Endothelial cell (in vitro differentiated cells): ENCODE data around the gene RCE1. TPM values are rescaled to one million over a fixed set of nuclear protein-coding genes. Genes with fewer than 3 reads are reported as not detected.

ENCODE experiments used
- DNase-seq: peaks from one replicate; pipeline ENCODE4 v3.0.0; 2021; ENCODE audit warnings: low spot score
- H3K27ac Mint-ChIP-seq: one replicate; pipeline ENCODE4 v1.8.0; 2021; ENCODE audit warnings: mixed read lengths, inconsistent platforms; ENCODE audit not compliant: unreplicated experiment
- H3K27me3 Mint-ChIP-seq: one replicate; pipeline ENCODE4 v1.8.0; 2021; ENCODE audit warnings: mild to moderate bottlenecking, moderate library complexity, mixed read lengths, inconsistent platforms; ENCODE audit not compliant: unreplicated experiment
- H3K36me3 Mint-ChIP-seq: one replicate; pipeline ENCODE4 v1.8.0; 2021; ENCODE audit warnings: mild to moderate bottlenecking, low read depth, mixed read lengths, inconsistent platforms; ENCODE audit not compliant: unreplicated experiment
- H3K4me1 Mint-ChIP-seq: one replicate; pipeline ENCODE4 v1.8.0; 2021; ENCODE audit warnings: mild to moderate bottlenecking, mixed read lengths, inconsistent platforms; ENCODE audit not compliant: unreplicated experiment
- H3K4me3 Mint-ChIP-seq: one replicate; pipeline ENCODE4 v1.8.0; 2021; ENCODE audit warnings: mild to moderate bottlenecking, mixed read lengths, inconsistent platforms; ENCODE audit not compliant: unreplicated experiment
- H3K9me3 Mint-ChIP-seq: one replicate; pipeline ENCODE4 v1.8.0; 2021; ENCODE audit warnings: mixed read lengths, inconsistent platforms; ENCODE audit not compliant: unreplicated experiment
- CTCF ChIP-seq: fragments of 200-600 bp; sonication (generic); IDR thresholded peaks from one replicate; pipeline ENCODE4 v1.5.0; 2021; ENCODE audit warnings: antibody characterized with exemption; ENCODE audit not compliant: unreplicated experiment
- total RNA-seq: library from RNA; stranded (reverse); fragmentation: NEBNext Ultra II Directional; extraction: Animal tissue kit (Norgen Biotek cat#: 25700); gene quantifications from one replicate; pipeline ENCODE4 v1.2.1, GENCODE V29; 2021; ENCODE audit not compliant: unreplicated experiment

The RCE1 gene
- total RNA-seq, 1 donor from 2014 or later = 25.2 TPM

- peaks cover 7% of the 10 kb centered on the region for H3K4me1 Mint-ChIP-seq
- no peak for TF ChIP-seq CTCF
Observed at GRCh38 chr11:66855574-66856495, 12.6 kb downstream of the RCE1 start.

GRCh38 chr11:66856496-66857233 is 13.4 kb downstream of the RCE1 start, which contains the start of gene LRFN4:
LRFN4 (plus strand) TSS chr11:66857064; CDS start chr11:66857745, 681 bp downstream.
- peak; percentile 53 for DNase-seq
- Mint-ChIP-seq H3K4me3 (peak within 1 kb of the TSS; percentile 93), H3K36me3 (peaks cover 10% of the 10 kb centered on the region), H3K27ac (no peak within 1 kb of the TSS), H3K9me3 (no peaks in the 10 kb centered on the region), H3K4me1 (peaks cover 7% of the 10 kb centered on the region), H3K27me3 (peaks cover 22% of the 10 kb centered on the region)
- TF ChIP-seq CTCF = no peak

More at GRCh38 chr11:66855574-66856495, 12.6 kb downstream of the RCE1 start:
- H3K4me3 Mint-ChIP-seq = peak overlapping the region; percentile 86
- peak overlapping the region; percentile 54 for H3K27ac Mint-ChIP-seq
- H3K27me3 Mint-ChIP-seq = peaks cover 24% of the 10 kb centered on the region
- DNase-seq = peak; percentile 88
- H3K36me3 Mint-ChIP-seq = peaks cover 10% of the 10 kb centered on the region
- no peaks in the 10 kb centered on the region for H3K9me3 Mint-ChIP-seq

GRCh38 chr11:66857234-66857926 is 14.1 kb downstream of the RCE1 start:
- Mint-ChIP-seq H3K4me1 (peaks cover 4% of the 10 kb centered on the region), H3K4me3 (peak overlapping the region; percentile 85), H3K27ac (no peak overlapping the region), H3K36me3 (peaks cover 4% of the 10 kb centered on the region), H3K27me3 (peaks cover 20% of the 10 kb centered on the region), H3K9me3 (no peaks in the 10 kb centered on the region)
- no peak for TF ChIP-seq CTCF
- DNase-seq = no peak

- Mint-ChIP-seq H3K27ac (no peak overlapping the region), H3K36me3 (peaks cover 4% of the 10 kb centered on the region), H3K9me3 (no peaks in the 10 kb centered on the region), H3K27me3 (peaks cover 20% of the 10 kb centered on the region), H3K4me1 (peaks cover 4% of the 10 kb centered on the region), H3K4me3 (no peak overlapping the region)
- DNase-seq = no peak
- TF ChIP-seq CTCF = no peak
Observed at GRCh38 chr11:66857927-66858185, 14.6 kb downstream of the RCE1 start.
